ENCODE results near the gene OR14A2.
"Not testable (repeated sequence)": the region's sequence is repeated elsewhere in the genome, so short reads cannot be mapped to it uniquely, and the experiment has no call there.

OR14A2 gene

DNA sequence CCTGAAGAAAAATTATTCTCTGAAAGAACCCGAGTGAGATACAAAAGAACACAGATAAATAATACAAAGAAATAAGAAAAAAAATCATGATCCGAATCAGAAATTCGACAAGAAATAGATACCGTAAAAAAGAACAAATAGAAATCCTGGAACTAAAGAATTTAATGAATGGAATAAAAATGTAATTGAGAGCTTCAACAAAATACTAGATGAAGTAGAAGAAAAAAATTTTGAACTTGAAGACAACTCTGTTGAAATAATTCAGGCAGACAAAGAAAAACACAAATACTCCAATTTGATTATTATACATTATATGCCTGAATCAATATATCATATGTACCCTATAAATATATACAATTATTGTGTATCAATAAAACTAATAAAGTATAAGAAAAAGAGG, 26.7 kb downstream of the OR14A2 start:
- no peaks in the 10 kb centered on the region for H3K9me3 ChIP-seq (ENCODE audit: control insufficient read depth, insufficient read depth, low read length)
- H3K9ac ChIP-seq (ENCODE audit: low read depth, low read length): no peak overlapping the region

DNA sequence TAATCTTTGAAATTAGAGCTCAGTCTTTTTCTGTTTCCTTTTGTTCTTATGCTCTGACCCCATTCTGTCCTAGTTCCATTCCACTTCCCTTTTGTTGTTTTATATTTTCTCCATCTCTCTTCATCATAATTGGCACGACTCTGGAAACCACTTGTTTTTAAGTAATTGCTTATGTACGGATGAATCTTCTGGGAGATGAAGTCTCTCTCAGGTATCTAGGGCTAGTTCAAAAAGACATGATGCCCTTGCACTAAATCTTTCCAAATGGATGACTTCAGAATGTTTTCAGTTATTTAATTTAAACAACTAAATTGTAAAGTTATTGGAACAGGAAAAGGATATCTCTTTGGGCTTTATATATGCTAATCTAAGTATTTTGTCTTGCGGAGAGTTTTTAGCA, 31.4 kb downstream of the OR14A2 start, which contains the start of gene OR6F1:
Gene OR6F1, minus strand, starts transcription at position 101 of the 400 bp plus-strand sequence. CDS start 3,891 bp downstream, outside the sequence.
- no peaks in the 10 kb centered on the region for H3K4me1 ChIP-seq (ENCODE audit: control insufficient read depth, insufficient read depth, low read length)
- no peak within 1 kb of the TSS for H3K9ac ChIP-seq (ENCODE audit: low read depth, low read length)
- no peaks in the 10 kb centered on the region for H3K36me3 ChIP-seq (ENCODE audit: control insufficient read depth, insufficient read depth, low read length)
- no peaks in the 10 kb centered on the region for H3K27me3 ChIP-seq (ENCODE audit: control insufficient read depth, insufficient read depth, low read length)
- H3K9me3 ChIP-seq (ENCODE audit: control insufficient read depth, insufficient read depth, low read length): no peaks in the 10 kb centered on the region
- H3K4me3 ChIP-seq (ENCODE audit: low read depth, low read length): no peak within 1 kb of the TSS

More for the DNA sequence above, 26.7 kb downstream of the OR14A2 start:
- Histone ChIP-seq H3K27me3 (ENCODE audit: control insufficient read depth, insufficient read depth, low read length) (no peaks in the 10 kb centered on the region), H3K36me3 (ENCODE audit: control insufficient read depth, insufficient read depth, low read length) (no peaks in the 10 kb centered on the region), H3K4me3 (ENCODE audit: low read depth, low read length) (no peak overlapping the region), H3K4me1 (ENCODE audit: control insufficient read depth, insufficient read depth, low read length) (no peaks in the 10 kb centered on the region)

- no peaks in the 10 kb centered on the region for H3K27me3 ChIP-seq (ENCODE audit: control insufficient read depth, insufficient read depth, low read length)
Observed at GRCh38 chr1:247713753-247714152, 34.2 kb downstream of the OR14A2 start.

GRCh38 chr1:247710681-247711080, 37.3 kb downstream of the OR14A2 start:
- H3K4me1 ChIP-seq (ENCODE audit: control insufficient read depth, insufficient read depth, low read length); H3K36me3 ChIP-seq (ENCODE audit: control insufficient read depth, insufficient read depth, low read length); H3K9ac ChIP-seq (ENCODE audit: low read depth, low read length); H3K9me3 ChIP-seq (ENCODE audit: control insufficient read depth, insufficient read depth, low read length); H3K27me3 ChIP-seq (ENCODE audit: control insufficient read depth, insufficient read depth, low read length); H3K4me3 ChIP-seq (ENCODE audit: low read depth, low read length): not testable (repeated sequence)

More at GRCh38 chr1:247713753-247714152, 34.2 kb downstream of the OR14A2 start:
- Histone ChIP-seq H3K9ac (ENCODE audit: low read depth, low read length) (no peak overlapping the region), H3K9me3 (ENCODE audit: control insufficient read depth, insufficient read depth, low read length) (no peaks in the 10 kb centered on the region), H3K4me3 (ENCODE audit: low read depth, low read length) (no peak overlapping the region), H3K4me1 (ENCODE audit: control insufficient read depth, insufficient read depth, low read length) (no peaks in the 10 kb centered on the region), H3K36me3 (ENCODE audit: control insufficient read depth, insufficient read depth, low read length) (no peaks in the 10 kb centered on the region)

DNA sequence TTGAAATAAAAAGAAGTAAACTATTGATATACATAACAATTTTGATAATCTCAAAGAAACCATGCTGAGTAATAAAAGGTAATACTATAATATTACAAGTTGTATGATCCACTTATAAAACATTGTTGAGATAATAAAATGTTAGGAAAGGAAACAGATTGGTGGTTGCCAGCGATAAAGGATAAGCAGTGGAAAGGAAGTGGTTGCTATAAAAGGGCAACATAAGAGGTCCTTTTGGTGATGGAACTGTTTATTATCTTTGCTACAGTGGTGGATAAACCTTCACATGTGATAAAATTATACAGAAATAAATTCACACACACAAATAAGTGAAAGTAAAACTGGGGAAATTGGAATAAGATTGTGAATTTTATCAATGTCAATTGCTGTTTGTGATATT, 46.6 kb downstream of the OR14A2 start:
- Histone ChIP-seq H3K36me3 (ENCODE audit: control insufficient read depth, insufficient read depth, low read length) (no peaks in the 10 kb centered on the region), H3K27me3 (ENCODE audit: control insufficient read depth, insufficient read depth, low read length) (no peaks in the 10 kb centered on the region), H3K9me3 (ENCODE audit: control insufficient read depth, insufficient read depth, low read length) (no peaks in the 10 kb centered on the region), H3K4me3 (ENCODE audit: low read depth, low read length) (no peak overlapping the region), H3K9ac (ENCODE audit: low read depth, low read length) (no peak overlapping the region), H3K4me1 (ENCODE audit: control insufficient read depth, insufficient read depth, low read length) (no peaks in the 10 kb centered on the region)

DNA sequence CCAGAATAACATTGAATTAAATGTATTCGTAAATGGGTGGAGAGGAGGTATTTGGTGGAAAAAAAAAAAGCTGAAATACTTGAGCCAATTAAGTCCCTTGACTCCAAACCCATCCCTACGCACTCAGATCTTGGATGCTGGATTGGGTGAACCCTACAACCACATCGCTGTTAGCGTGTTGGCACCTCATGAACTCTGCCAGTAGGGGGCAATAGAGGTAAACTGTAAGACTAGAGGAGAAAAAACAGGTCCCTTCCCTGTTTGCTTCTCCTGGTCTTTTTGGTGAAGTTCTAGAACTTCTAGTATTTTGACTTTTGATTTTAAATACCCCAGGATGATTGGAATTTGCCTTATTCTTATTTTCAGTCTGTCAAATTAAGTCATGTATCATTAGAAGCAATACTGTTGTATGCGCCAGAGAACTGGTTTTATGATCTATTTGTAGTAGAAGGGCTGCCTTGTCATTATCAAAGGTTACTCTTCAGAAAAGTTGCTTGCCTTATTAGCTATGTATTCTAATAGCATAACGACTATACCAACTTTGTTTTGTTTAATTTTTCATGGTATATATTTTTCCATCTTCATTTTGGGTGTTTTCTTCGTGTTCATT, 66.5 kb downstream of the OR14A2 start:
- Histone ChIP-seq H3K36me3 (ENCODE audit: control insufficient read depth, insufficient read depth, low read length) (no peaks in the 10 kb centered on the region), H3K27me3 (ENCODE audit: control insufficient read depth, insufficient read depth, low read length) (no peaks in the 10 kb centered on the region), H3K9ac (ENCODE audit: low read depth, low read length) (no peak overlapping the region), H3K9me3 (ENCODE audit: control insufficient read depth, insufficient read depth, low read length) (no peaks in the 10 kb centered on the region), H3K4me3 (ENCODE audit: low read depth, low read length) (no peak overlapping the region), H3K4me1 (ENCODE audit: control insufficient read depth, insufficient read depth, low read length) (no peaks in the 10 kb centered on the region)

- no peak overlapping the region for H3K9ac ChIP-seq (ENCODE audit: low read depth, low read length)
- no peaks in the 10 kb centered on the region for H3K27me3 ChIP-seq (ENCODE audit: control insufficient read depth, insufficient read depth, low read length)
- H3K4me1 ChIP-seq (ENCODE audit: control insufficient read depth, insufficient read depth, low read length): no peaks in the 10 kb centered on the region
- no peaks in the 10 kb centered on the region for H3K36me3 ChIP-seq (ENCODE audit: control insufficient read depth, insufficient read depth, low read length)
- H3K9me3 ChIP-seq (ENCODE audit: control insufficient read depth, insufficient read depth, low read length): no peaks in the 10 kb centered on the region
- no peak overlapping the region for H3K4me3 ChIP-seq (ENCODE audit: low read depth, low read length)
Observed at GRCh38 chr1:247680171-247680570, 67.8 kb downstream of the OR14A2 start.

DNA sequence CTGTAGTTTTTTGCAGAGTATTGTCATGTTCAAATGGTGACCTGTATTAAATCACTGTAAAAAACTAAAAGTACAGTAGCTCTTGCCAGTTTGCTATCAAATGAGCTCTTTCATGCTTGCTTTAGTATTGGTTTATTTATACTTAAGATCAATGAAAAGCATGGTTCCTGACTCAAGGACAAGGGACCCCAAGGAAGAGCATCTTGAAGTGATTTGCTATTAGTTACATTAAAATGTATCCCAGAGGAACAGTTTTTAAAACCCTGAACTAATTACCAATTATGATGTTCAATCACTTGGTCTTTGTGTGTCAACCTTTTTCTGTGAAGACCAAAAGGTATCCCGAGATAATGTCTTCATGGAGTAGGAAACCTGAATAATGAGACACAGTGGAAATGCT, 68.3 kb downstream of the OR14A2 start, which contains the start of gene OR13G1:
Gene OR13G1, minus strand, starts transcription at position 101 of the 400 bp plus-strand sequence. CDS start 6,698 bp downstream, outside the sequence.
- Histone ChIP-seq H3K4me3 (ENCODE audit: low read depth, low read length) (no peak within 1 kb of the TSS), H3K27me3 (ENCODE audit: control insufficient read depth, insufficient read depth, low read length) (no peaks in the 10 kb centered on the region), H3K9me3 (ENCODE audit: control insufficient read depth, insufficient read depth, low read length) (no peaks in the 10 kb centered on the region), H3K9ac (ENCODE audit: low read depth, low read length) (no peak within 1 kb of the TSS), H3K36me3 (ENCODE audit: control insufficient read depth, insufficient read depth, low read length) (no peaks in the 10 kb centered on the region), H3K4me1 (ENCODE audit: control insufficient read depth, insufficient read depth, low read length) (no peaks in the 10 kb centered on the region)
